Endothelial cell of umbilical vein (primary cell): ENCODE measurements around the gene MAN2B2. TPM values are rescaled to one million over a fixed set of nuclear protein-coding genes. Genes with fewer than 3 reads are reported as not detected.

ENCODE experiments used
- BruUV-seq: library from RNA; stranded (reverse); fragments of 400-500 nt; replicated peaks from 2 replicates; lab custom pipeline; 2021; lab: Mats Ljungman, UMichigan
- CTCF ChIA-PET: fragments of 300-600, 350-600 bp; sonication (Branson Sonifier 250); formaldehyde crosslinking; loops from one replicate; lab custom pipeline; 2021; ENCODE audit warnings: antibody characterized with exemption, inconsistent platforms; lab: Charles Lee
- POLR2A ChIA-PET: fragments of 300-600, 350-600 bp; sonication (Branson Sonifier 250); formaldehyde crosslinking; loops from one replicate; lab custom pipeline; 2021; ENCODE audit warnings: antibody characterized with exemption, inconsistent platforms; lab: Charles Lee
- DNase-seq: peaks from one replicate; pipeline ENCODE4 v3.0.0-alpha.2; 2011; ENCODE audit warnings: low read depth, low spot score
- FAIRE-seq: peaks from 2 replicates; lab custom pipeline; 2011; peaks lifted over from hg19 to GRCh38; lab: Jason Lieb, UNC
- H2AFZ ChIP-seq: 2 replicates; pipeline ENCODE4 v1.6.0; 2012; ENCODE audit warnings: low read depth, low read length, control low read depth, inconsistent platforms
- H3K27ac ChIP-seq: 2 replicates; pipeline ENCODE4 v1.5.1; 2011; ENCODE audit warnings: low read depth, mild to moderate bottlenecking, control low read depth, low read length, moderate library complexity; ENCODE audit not compliant: insufficient read depth
- H3K27me3 ChIP-seq, 2 experiments: 2 replicates each; pipeline versions ENCODE4 v1.6.0 to v1.6.1; 2011; ENCODE audit warnings: low read length in 2 of 2, mixed read lengths in 1 of 2; ENCODE audit not compliant: control insufficient read depth in 2 of 2, insufficient read depth in 2 of 2
- H3K36me3 ChIP-seq, 2 experiments: 2 replicates in 1 of 2; 3 replicates in 1 of 2; pipeline ENCODE4 v1.5.1; 2011; ENCODE audit warnings: low read length in 2 of 2, mild to moderate bottlenecking in 1 of 2, moderate library complexity in 1 of 2; ENCODE audit not compliant: control insufficient read depth in 2 of 2, insufficient read depth in 2 of 2; ENCODE audit errors: extremely low read depth in 1 of 2
- H3K4me1 ChIP-seq: 3 replicates; pipeline ENCODE4 v1.5.1; 2011; ENCODE audit warnings: mild to moderate bottlenecking, low read length; ENCODE audit not compliant: control insufficient read depth, insufficient read depth; ENCODE audit errors: extremely low read depth
- H3K4me2 ChIP-seq: 2 replicates; pipeline ENCODE4 v1.6.1; 2011; ENCODE audit warnings: low read length, control low read depth, mixed read lengths; ENCODE audit not compliant: insufficient read depth
- H3K4me3 ChIP-seq, 3 experiments: fragments of 200-600 bp in 1 of 3; sonication (generic), shearing (Covaris generic) in 1 of 3; replicated peaks in 1 of 3; 2 replicates each; pipeline ENCODE4 v1.5.1; 2011 to 2016; ENCODE audit warnings: control low read depth in 3 of 3, low read length in 3 of 3, mild to moderate bottlenecking in 2 of 3, inconsistent platforms in 1 of 3, low read depth in 1 of 3, moderate library complexity in 1 of 3; ENCODE audit not compliant: insufficient read depth in 1 of 3
- H3K79me2 ChIP-seq: 2 replicates; pipeline ENCODE4 v1.6.0; 2012; ENCODE audit warnings: low read length, inconsistent platforms; ENCODE audit not compliant: control insufficient read depth, insufficient read depth
- H3K9ac ChIP-seq: replicated peaks from 2 replicates; pipeline ENCODE3; 2011; ENCODE audit warnings: low read length, control low read depth; ENCODE audit not compliant: insufficient read depth; ENCODE audit errors: extremely low read depth
- H3K9me1 ChIP-seq: replicated peaks from 3 replicates; pipeline ENCODE4 v1.6.0; 2011; ENCODE audit warnings: mild to moderate bottlenecking, low read length; ENCODE audit not compliant: control insufficient read depth, insufficient read depth; ENCODE audit errors: extremely low read depth
- H3K9me3 ChIP-seq: replicated peaks from 2 replicates; pipeline ENCODE4 v1.5.1; 2012; ENCODE audit warnings: low read length, inconsistent platforms; ENCODE audit not compliant: control insufficient read depth, insufficient read depth
- H4K20me1 ChIP-seq: replicated peaks from 2 replicates; pipeline ENCODE3; 2011; ENCODE audit warnings: mild to moderate bottlenecking, low read length; ENCODE audit not compliant: control insufficient read depth, insufficient read depth; ENCODE audit errors: extremely low read depth
- CTCF ChIP-seq, 2 donors: IDR thresholded peaks; 1 replicate in 1 of 2; 2 replicates in 1 of 2; pipeline ENCODE4 v1.5.1; 2011; ENCODE audit warnings: low read length in 2 of 2, mild to moderate bottlenecking in 2 of 2, moderate library complexity in 2 of 2, control low read depth in 1 of 2, inconsistent platforms in 1 of 2, low read depth in 1 of 2; ENCODE audit not compliant: insufficient read depth in 1 of 2; ENCODE audit errors: extremely low read depth in 1 of 2
- EZH2 ChIP-seq: IDR thresholded peaks from 2 replicates; pipeline ENCODE4 v1.6.1; 2012; ENCODE audit warnings: borderline replicate concordance, low read depth, mild to moderate bottlenecking, moderate library complexity, low read length, inconsistent platforms; ENCODE audit not compliant: severe bottlenecking
- FOS ChIP-seq: IDR thresholded peaks from 2 replicates; pipeline ENCODE4 v1.6.1; 2011; ENCODE audit warnings: mild to moderate bottlenecking, low read length, moderate library complexity, borderline replicate concordance; ENCODE audit not compliant: insufficient read depth
- GATA2 ChIP-seq: IDR thresholded peaks from 2 replicates; pipeline ENCODE4 v1.7.0; 2011; ENCODE audit warnings: low read depth, mild to moderate bottlenecking, moderate library complexity, mixed read lengths, low read length; ENCODE audit not compliant: insufficient read length, insufficient read depth
- JUN ChIP-seq: IDR thresholded peaks from 2 replicates; pipeline ENCODE4 v1.6.1; 2011; ENCODE audit warnings: borderline replicate concordance, low read depth; ENCODE audit not compliant: insufficient read length, insufficient read depth
- MYC ChIP-seq: IDR thresholded peaks from one replicate; pipeline ENCODE4 v1.6.1; 2011; ENCODE audit warnings: mild to moderate bottlenecking, low read depth, low read length
- POLR2A ChIP-seq: IDR thresholded peaks from 2 replicates; pipeline ENCODE4 v1.6.1; 2012; ENCODE audit warnings: low read depth, mild to moderate bottlenecking, control low read depth, low read length
- POLR2AphosphoS5 ChIP-seq: IDR thresholded peaks from 2 replicates; pipeline ENCODE4 v1.6.1; 2012; ENCODE audit warnings: low read depth, mild to moderate bottlenecking, control low read depth, low read length, moderate library complexity; ENCODE audit not compliant: insufficient read depth
- dilution Hi-C: fragments of 300-500 bp; cut with MboI; formaldehyde crosslinking; loops from one replicate; pipeline ENCODE4 v1.15.0; 2019; ENCODE audit warnings: low sequenced_read_pairs; ENCODE audit not compliant: extremely low pct_ligation_motif_present
- intact Hi-C: fragments of 100-400 bp; cut with micrococcal nuclease; formaldehyde crosslinking; loops from one replicate; pipeline ENCODE4 v1.10.0; 2022
- polyA plus RNA-seq, 4 experiments: library from polyadenylated mRNA; depleted of rRNA in 3 of 4; stranded (reverse) in 3 of 4; unstranded in 1 of 4; fragments of >200 nt; gene quantifications; 2 replicates each; pipeline versions ENCODE4 v1.2.1 to v1.2.3, GENCODE V29; 2011 to 2012; ENCODE audit warnings: missing spikeins in 1 of 4
- total RNA-seq: library from RNA; stranded (reverse); gene quantifications from 2 replicates; pipeline ENCODE4 v1.2.3, GENCODE V29; 2021
- TF ChIP-seq, protein P1 (sequence below): IDR thresholded peaks from 2 replicates; pipeline ENCODE4 v1.6.1; 2011; ENCODE audit not compliant: insufficient read depth, insufficient read length

The MAN2B2 gene
- total and polyA plus RNA-seq, 2 donors (not counting 3 experiments of a cell fraction or from before 2014, with no cell fraction given), result 15.7 to 25.1 TPM

DNA sequence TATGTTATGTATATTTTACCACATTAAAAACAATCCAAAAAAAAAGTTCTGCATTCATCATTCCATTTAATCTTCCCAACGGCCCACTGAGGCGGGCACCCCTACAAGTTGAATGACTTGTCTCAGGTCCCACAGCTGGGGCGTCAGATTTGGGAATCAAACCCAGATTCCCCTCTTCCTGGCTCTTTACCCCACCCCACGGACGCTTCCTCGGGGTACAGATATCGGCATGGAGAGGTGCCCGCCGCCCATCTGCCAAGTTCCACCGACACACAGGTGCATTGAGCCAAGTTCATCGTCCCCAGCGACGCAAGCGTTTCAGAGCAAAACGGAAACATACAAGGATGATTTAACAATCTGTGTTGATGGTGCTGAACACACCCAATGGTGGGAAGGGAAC, 36.9 kb upstream of the MAN2B2 start:
- no peaks in the 10 kb centered on the region for H3K27me3 ChIP-seq
- ChIA-PET POLR2A (no interaction called here), CTCF (interaction anchor here (1.1 kb wide), 1 partner anchor 8 kb away, joined by 3 read pairs; no protein-coding TSS in a partner anchor)
- H4K20me1 ChIP-seq, result no peaks in the 10 kb centered on the region
- no peaks in the 10 kb centered on the region for H3K9me3 ChIP-seq
- H3K4me3 ChIP-seq, result no peak overlapping the region
- DNase-seq, result no peak
- BruUV-seq, result no TSS peak
- no peaks in the 10 kb centered on the region for H3K36me3 ChIP-seq
- no peak overlapping the region for H3K27ac ChIP-seq
- H3K4me1 ChIP-seq, result no peaks in the 10 kb centered on the region
- H3K79me2 ChIP-seq, result no peaks in the 10 kb centered on the region
- H3K9ac ChIP-seq, result no peak overlapping the region
- no peak for FAIRE-seq
- H3K4me2 ChIP-seq, result no peak overlapping the region
- dilution Hi-C loops (no loop called here), intact Hi-C loops (no loop called here)
- no peaks in the 10 kb centered on the region for H3K9me1 ChIP-seq
- TF ChIP-seq FOS, result no peak
- no peak for TF ChIP-seq GATA2
- TF ChIP-seq POLR2A, result no peak
- no peak for TF ChIP-seq CTCF (IDR thresholded peaks at IDR 0.05; ENCODE audit: extremely low read depth in 1 of 2, insufficient read depth in 1 of 2, low read depth in 1 of 2, low read length in 2 of 2)
- TF ChIP-seq, protein P1, sequence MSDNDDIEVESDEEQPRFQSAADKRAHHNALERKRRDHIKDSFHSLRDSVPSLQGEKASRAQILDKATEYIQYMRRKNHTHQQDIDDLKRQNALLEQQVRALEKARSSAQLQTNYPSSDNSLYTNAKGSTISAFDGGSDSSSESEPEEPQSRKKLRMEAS, result no peak
- TF ChIP-seq JUN, result no peak
- TF ChIP-seq POLR2AphosphoS5, result no peak
- TF ChIP-seq EZH2, result no peak
- no peak for TF ChIP-seq MYC
- H2AFZ ChIP-seq, result no peak overlapping the region
